ENCODE results near the gene SYT14. TPM values are rescaled to one million over a fixed set of nuclear protein-coding genes. Genes with fewer than 3 reads are reported as not detected.

The SYT14 gene
- total RNA-seq, 1 experiment from 2014 or later: 2.1 TPM

DNA sequence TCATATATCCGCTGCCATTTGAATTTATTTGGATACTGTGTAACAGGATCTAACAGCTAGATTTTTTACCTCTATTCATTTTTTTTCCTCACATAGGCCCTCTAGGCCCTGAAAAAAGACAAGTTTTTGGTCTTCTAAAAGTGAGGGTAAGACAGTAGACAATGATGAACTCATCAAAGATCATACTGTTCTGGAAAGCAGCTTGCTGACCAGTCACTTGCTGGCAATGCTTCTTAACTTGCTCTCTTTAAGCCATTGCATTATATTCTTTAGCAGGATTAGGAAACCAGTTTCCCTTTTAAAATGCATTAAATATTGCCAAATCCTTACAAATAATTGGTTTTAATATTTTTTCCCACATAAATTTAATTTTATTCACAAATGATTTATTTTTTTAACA is 65.5 kb downstream of the SYT14 start:
- Mint-ChIP-seq H3K4me1 (ENCODE audit: low read depth, unreplicated experiment) (peaks cover 6% of the 10 kb centered on the region), H3K36me3 (ENCODE audit: insufficient read depth, unreplicated experiment) (no peaks in the 10 kb centered on the region), H3K27ac (ENCODE audit: unreplicated experiment) (no peak overlapping the region), H3K27me3 (ENCODE audit: unreplicated experiment) (no peaks in the 10 kb centered on the region), H3K4me3 (ENCODE audit: low read depth, unreplicated experiment) (no peak overlapping the region), H3K9me3 (ENCODE audit: low read depth, unreplicated experiment) (no peaks in the 10 kb centered on the region)
- CTCF ChIA-PET: no interaction called here
- TF ChIP-seq, protein P1, sequence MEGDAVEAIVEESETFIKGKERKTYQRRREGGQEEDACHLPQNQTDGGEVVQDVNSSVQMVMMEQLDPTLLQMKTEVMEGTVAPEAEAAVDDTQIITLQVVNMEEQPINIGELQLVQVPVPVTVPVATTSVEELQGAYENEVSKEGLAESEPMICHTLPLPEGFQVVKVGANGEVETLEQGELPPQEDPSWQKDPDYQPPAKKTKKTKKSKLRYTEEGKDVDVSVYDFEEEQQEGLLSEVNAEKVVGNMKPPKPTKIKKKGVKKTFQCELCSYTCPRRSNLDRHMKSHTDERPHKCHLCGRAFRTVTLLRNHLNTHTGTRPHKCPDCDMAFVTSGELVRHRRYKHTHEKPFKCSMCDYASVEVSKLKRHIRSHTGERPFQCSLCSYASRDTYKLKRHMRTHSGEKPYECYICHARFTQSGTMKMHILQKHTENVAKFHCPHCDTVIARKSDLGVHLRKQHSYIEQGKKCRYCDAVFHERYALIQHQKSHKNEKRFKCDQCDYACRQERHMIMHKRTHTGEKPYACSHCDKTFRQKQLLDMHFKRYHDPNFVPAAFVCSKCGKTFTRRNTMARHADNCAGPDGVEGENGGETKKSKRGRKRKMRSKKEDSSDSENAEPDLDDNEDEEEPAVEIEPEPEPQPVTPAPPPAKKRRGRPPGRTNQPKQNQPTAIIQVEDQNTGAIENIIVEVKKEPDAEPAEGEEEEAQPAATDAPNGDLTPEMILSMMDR (IDR thresholded peaks at IDR 0.05; ENCODE audit: unreplicated experiment): no peak
- no peak for DNase-seq
- intact Hi-C loops (cut with micrococcal nuclease; ENCODE audit: unreplicated experiment): no loop called here
- no TSS peak for BruUV-seq (replicated peaks)

- intact Hi-C loops (cut with micrococcal nuclease; ENCODE audit: unreplicated experiment): no loop called here
- no peaks in the 10 kb centered on the region for H3K36me3 Mint-ChIP-seq (ENCODE audit: insufficient read depth, unreplicated experiment)
- no TSS peak for BruUV-seq (replicated peaks)
These were observed 72.1 kb downstream of the SYT14 start for GRCh38 chr1:210010161-210010560.

GRCh38 chr1:210021145-210021860 is 83.3 kb downstream of the SYT14 start:
- DNase-seq: no peak
- H3K4me3 Mint-ChIP-seq (ENCODE audit: low read depth, unreplicated experiment): no peak overlapping the region
- BruUV-seq (replicated peaks): no TSS peak
- no peaks in the 10 kb centered on the region for H3K36me3 Mint-ChIP-seq (ENCODE audit: insufficient read depth, unreplicated experiment)
- intact Hi-C loops (cut with micrococcal nuclease; ENCODE audit: unreplicated experiment): no loop called here
- TF ChIP-seq, protein P1 (IDR thresholded peaks at IDR 0.05; ENCODE audit: unreplicated experiment): no peak
- CTCF ChIA-PET: interaction anchor here (1.0 kb wide), 1 partner anchor 9 kb away, joined by 3 read pairs; no protein-coding TSS in a partner anchor
- H3K4me1 Mint-ChIP-seq (ENCODE audit: low read depth, unreplicated experiment): no peaks in the 10 kb centered on the region
- no peak overlapping the region for H3K27ac Mint-ChIP-seq (ENCODE audit: unreplicated experiment)
- H3K27me3 Mint-ChIP-seq (ENCODE audit: unreplicated experiment): no peaks in the 10 kb centered on the region
- H3K9me3 Mint-ChIP-seq (ENCODE audit: low read depth, unreplicated experiment): no peaks in the 10 kb centered on the region

More at GRCh38 chr1:210010161-210010560, 72.1 kb downstream of the SYT14 start:
- no peak overlapping the region for H3K27ac Mint-ChIP-seq (ENCODE audit: unreplicated experiment)
- DNase-seq: no peak
- CTCF ChIA-PET: no interaction called here
- H3K27me3 Mint-ChIP-seq (ENCODE audit: unreplicated experiment): no peaks in the 10 kb centered on the region
- no peaks in the 10 kb centered on the region for H3K9me3 Mint-ChIP-seq (ENCODE audit: low read depth, unreplicated experiment)
- H3K4me3 Mint-ChIP-seq (ENCODE audit: low read depth, unreplicated experiment): no peak overlapping the region
- no peaks in the 10 kb centered on the region for H3K4me1 Mint-ChIP-seq (ENCODE audit: low read depth, unreplicated experiment)
- TF ChIP-seq, protein P1 (IDR thresholded peaks at IDR 0.05; ENCODE audit: unreplicated experiment): no peak

GRCh38 chr1:210022044-210022443 is 84.0 kb downstream of the SYT14 start:
- no peak overlapping the region for H3K4me3 Mint-ChIP-seq (ENCODE audit: low read depth, unreplicated experiment)
- no peaks in the 10 kb centered on the region for H3K4me1 Mint-ChIP-seq (ENCODE audit: low read depth, unreplicated experiment)
- BruUV-seq (replicated peaks): no TSS peak
- no peaks in the 10 kb centered on the region for H3K27me3 Mint-ChIP-seq (ENCODE audit: unreplicated experiment)
- H3K9me3 Mint-ChIP-seq (ENCODE audit: low read depth, unreplicated experiment): no peaks in the 10 kb centered on the region
- CTCF ChIA-PET: interaction anchor here (1.0 kb wide), 1 partner anchor 10 kb away, joined by 3 read pairs; no protein-coding TSS in a partner anchor
- no peak for DNase-seq
- intact Hi-C loops (cut with micrococcal nuclease; ENCODE audit: unreplicated experiment): no loop called here
- no peak overlapping the region for H3K27ac Mint-ChIP-seq (ENCODE audit: unreplicated experiment)
- TF ChIP-seq, protein P1 (IDR thresholded peaks at IDR 0.05; ENCODE audit: unreplicated experiment): no peak
- no peaks in the 10 kb centered on the region for H3K36me3 Mint-ChIP-seq (ENCODE audit: insufficient read depth, unreplicated experiment)

Data from Calu3 (cell line).